ENCODE results near the gene SNX30. TPM values are rescaled to one million over a fixed set of nuclear protein-coding genes. Genes with fewer than 3 reads are reported as not detected.

The SNX30 gene
- total RNA-seq, 1 experiment from 2014 or later: 12.7 TPM

GRCh38 chr9:112856843-112857242, 106.3 kb downstream of the SNX30 start:
- no peak for TF ChIP-seq ATF3 (IDR thresholded peaks at IDR 0.05)
- no peak for TF ChIP-seq SP1 (IDR thresholded peaks at IDR 0.05; ENCODE audit: low read depth)
- no peak for TF ChIP-seq EGR1 (IDR thresholded peaks at IDR 0.05; ENCODE audit: low read depth)
- no peak for TF ChIP-seq ZFX (IDR thresholded peaks at IDR 0.05)
- TF ChIP-seq MAX (IDR thresholded peaks at IDR 0.05): no peak
- no peak for TF ChIP-seq CTCF (IDR thresholded peaks at IDR 0.05 in 2 of 3, conservative IDR thresholded peaks at IDR 0.05 in 1 of 3; ENCODE audit: borderline replicate concordance in 1 of 3, insufficient read depth in 1 of 3, low read depth in 2 of 3, low read length in 2 of 3)
- TF ChIP-seq ZNF274 (IDR thresholded peaks at IDR 0.05; ENCODE audit: low read depth, low read length): no peak
- no peak for TF ChIP-seq TCF7L2 (IDR thresholded peaks at IDR 0.05; ENCODE audit: borderline replicate concordance, extremely low read depth, insufficient read depth, insufficient read length)
- no peak for TF ChIP-seq SRF (IDR thresholded peaks at IDR 0.05; ENCODE audit: low read depth)
- no peak for TF ChIP-seq SIN3A (IDR thresholded peaks at IDR 0.05; ENCODE audit: low read depth)
- H3K79me2 ChIP-seq (ENCODE audit: insufficient read depth, low read length): no peaks in the 10 kb centered on the region
- no peak overlapping the region for H3K4me2 ChIP-seq (ENCODE audit: low read length)
- no peak overlapping the region for H3K4me3 ChIP-seq (replicated peaks in 1 of 2; ENCODE audit: low read depth in 1 of 2, low read length in 2 of 2)
- no peak overlapping the region for H2AFZ ChIP-seq (ENCODE audit: low read depth, low read length, poor library complexity, severe bottlenecking)
- RAD21 ChIA-PET (ENCODE audit: low non-redundant PET in 1 of 2, low total read pairs in 2 of 2, uncharacterized antibody in 2 of 2, unreplicated experiment in 2 of 2): no interaction called here
- DNase-seq (ENCODE audit: low read depth, low spot score): no peak
- CTCF ChIA-PET: no interaction called here
- H3K9me3 ChIP-seq (ENCODE audit: control insufficient read depth in 1 of 2, insufficient read depth in 1 of 2, low read depth in 1 of 2, low read length in 2 of 2): no peaks in the 10 kb centered on the region
- H3K27me3 ChIP-seq (ENCODE audit: insufficient read depth, low read length): no peaks in the 10 kb centered on the region
- intact Hi-C loops (cut with micrococcal nuclease): no loop called here
- no peak for ATAC-seq
- no peak overlapping the region for H3K9ac ChIP-seq (ENCODE audit: low read length)
- no peaks in the 10 kb centered on the region for H3K9me2 ChIP-seq (ENCODE audit: insufficient read depth)
- H3K27ac ChIP-seq (ENCODE audit: low read depth, low read length): no peak overlapping the region
- no peaks in the 10 kb centered on the region for H4K20me1 ChIP-seq (ENCODE audit: insufficient read depth)
- POLR2A ChIA-PET: no interaction called here
- H3K36me3 ChIP-seq (ENCODE audit: control insufficient read depth in 1 of 2, insufficient read depth in 2 of 2, low read length in 2 of 2): no peaks in the 10 kb centered on the region
- no TSS peak for BruUV-seq (replicated peaks)
- H3K4me1 ChIP-seq (ENCODE audit: control insufficient read depth in 1 of 2, insufficient read depth in 2 of 2, low read length in 2 of 2): no peaks in the 10 kb centered on the region
